Right atrium auricular region (tissue), 2 donors: Measurements from ENCODE around the gene CDC14A. TPM values are rescaled to one million over a fixed set of nuclear protein-coding genes. Genes with fewer than 3 reads are reported as not detected.

ENCODE experiments used
- DNase-seq: peaks from one replicate; pipeline ENCODE4 v3.0.0-alpha.2; 2019; ENCODE audit warnings: low spot score
- H3K27ac ChIP-seq, 2 donors: fragments of 200-600 bp; sonication (generic); 1 replicate in 1 of 2; 2 replicates in 1 of 2; pipeline ENCODE4 v1.5.1; 2016 to 2019
- H3K27me3 ChIP-seq, 2 donors: fragments of 200-600 bp; sonication (generic); one replicate each; pipeline versions ENCODE4 v1.5.1 to v1.6.0; 2017 to 2019
- H3K36me3 ChIP-seq: fragments of 200-600 bp; sonication (generic); one replicate; pipeline ENCODE4 v1.5.1; 2016
- H3K4me1 ChIP-seq, 2 donors: fragments of 200-600 bp; sonication (generic); one replicate each; pipeline versions ENCODE4 v1.5.1 to v1.6.0; 2017 to 2019
- H3K4me3 ChIP-seq, 2 donors: fragments of 200-600 bp; sonication (generic); 1 replicate in 1 of 2; 2 replicates in 1 of 2; pipeline ENCODE4 v1.5.1; 2017 to 2019; ENCODE audit warnings: mild to moderate bottlenecking in 1 of 2, moderate library complexity in 1 of 2
- H3K9me3 ChIP-seq, 2 donors: fragments of 200-600 bp; sonication (generic); one replicate each; pipeline ENCODE4 v1.5.1; 2019
- total RNA-seq, 2 donors: library from RNA; depleted of rRNA; stranded (reverse); fragments of >200 nt; gene quantifications; one replicate each; pipeline ENCODE4 v1.1.0, GENCODE V29; 2016
- TF ChIP-seq, protein P1 (sequence below), 2 donors: fragments of 200-600 bp; sonication (generic); IDR thresholded peaks; one replicate each; pipeline ENCODE4 v1.5.1; 2019; ENCODE audit warnings: antibody characterized with exemption in 2 of 2

CDC14A gene
- total RNA-seq, 2 donors from 2014 or later: 5.3 to 5.5 TPM

DNA sequence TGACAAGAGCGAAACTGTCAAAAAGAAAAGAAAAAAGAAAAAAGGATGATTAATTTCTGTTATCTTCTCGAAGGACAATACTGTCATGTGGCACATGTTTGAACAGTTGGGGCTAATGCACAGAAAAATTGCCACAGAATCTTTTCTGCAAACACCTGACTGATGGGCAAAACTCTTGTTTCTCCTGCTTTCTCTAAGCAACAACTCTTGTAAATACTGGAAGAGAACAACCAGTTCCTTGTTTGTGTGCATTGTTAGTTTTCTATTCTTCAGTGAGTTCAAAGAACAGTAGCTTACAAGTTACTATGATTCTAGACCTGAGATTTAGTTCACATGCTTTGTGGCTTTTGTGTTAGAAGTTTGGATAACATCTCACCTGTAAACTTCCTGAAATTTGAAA is 60.7 kb downstream of the CDC14A start:
- no peaks in the 10 kb centered on the region for H3K27me3 ChIP-seq
- TF ChIP-seq, protein P1, sequence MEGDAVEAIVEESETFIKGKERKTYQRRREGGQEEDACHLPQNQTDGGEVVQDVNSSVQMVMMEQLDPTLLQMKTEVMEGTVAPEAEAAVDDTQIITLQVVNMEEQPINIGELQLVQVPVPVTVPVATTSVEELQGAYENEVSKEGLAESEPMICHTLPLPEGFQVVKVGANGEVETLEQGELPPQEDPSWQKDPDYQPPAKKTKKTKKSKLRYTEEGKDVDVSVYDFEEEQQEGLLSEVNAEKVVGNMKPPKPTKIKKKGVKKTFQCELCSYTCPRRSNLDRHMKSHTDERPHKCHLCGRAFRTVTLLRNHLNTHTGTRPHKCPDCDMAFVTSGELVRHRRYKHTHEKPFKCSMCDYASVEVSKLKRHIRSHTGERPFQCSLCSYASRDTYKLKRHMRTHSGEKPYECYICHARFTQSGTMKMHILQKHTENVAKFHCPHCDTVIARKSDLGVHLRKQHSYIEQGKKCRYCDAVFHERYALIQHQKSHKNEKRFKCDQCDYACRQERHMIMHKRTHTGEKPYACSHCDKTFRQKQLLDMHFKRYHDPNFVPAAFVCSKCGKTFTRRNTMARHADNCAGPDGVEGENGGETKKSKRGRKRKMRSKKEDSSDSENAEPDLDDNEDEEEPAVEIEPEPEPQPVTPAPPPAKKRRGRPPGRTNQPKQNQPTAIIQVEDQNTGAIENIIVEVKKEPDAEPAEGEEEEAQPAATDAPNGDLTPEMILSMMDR (IDR thresholded peaks at IDR 0.05): no peak
- H3K27ac ChIP-seq: no peak overlapping the region
- no peak for DNase-seq
- no peak overlapping the region for H3K4me3 ChIP-seq
- no peaks in the 10 kb centered on the region for H3K36me3 ChIP-seq
- H3K4me1 ChIP-seq: peaks cover 0 to 6% of the 10 kb centered on the region in 2 donors
- H3K9me3 ChIP-seq: no peaks in the 10 kb centered on the region

DNA sequence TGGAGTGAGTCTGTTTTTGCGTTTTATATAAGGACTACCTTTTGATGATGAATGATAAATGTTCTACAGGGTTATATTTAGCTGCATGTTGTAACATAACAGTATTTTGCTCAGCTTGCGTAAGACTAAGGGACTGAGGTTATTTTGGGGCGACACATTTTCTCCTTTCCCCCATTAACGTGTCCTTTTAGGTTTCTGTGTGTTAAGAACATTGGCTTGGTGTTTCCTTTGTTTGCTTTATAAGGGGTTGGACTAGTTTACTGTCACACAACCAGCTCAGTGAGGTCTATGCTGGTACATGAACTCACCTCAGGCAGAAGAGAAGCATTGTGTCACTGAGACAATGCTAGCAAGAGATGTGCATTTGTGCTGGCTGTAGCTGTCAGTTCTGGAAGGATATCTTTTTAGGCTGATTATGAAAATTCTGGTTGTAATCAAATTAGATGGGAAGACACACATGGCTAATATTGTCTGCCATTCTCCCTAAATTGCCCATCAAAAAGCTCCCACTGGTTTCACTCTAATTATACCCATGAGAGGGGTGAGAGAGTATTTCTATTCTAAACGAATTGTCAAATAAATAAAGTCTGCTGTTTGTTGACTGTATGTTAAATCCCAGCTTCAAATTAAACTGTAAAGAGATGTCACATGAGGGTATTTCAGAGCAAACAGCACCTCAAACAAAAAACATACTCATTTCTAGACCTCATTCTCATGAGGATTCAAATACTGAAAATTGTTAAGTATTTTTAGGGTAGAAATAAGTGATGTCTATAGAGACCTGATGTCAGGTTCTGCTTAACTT is 62.6 kb downstream of the CDC14A start:
- no peak overlapping the region for H3K27ac ChIP-seq
- H3K27me3 ChIP-seq: no peaks in the 10 kb centered on the region
- DNase-seq: no peak
- H3K4me3 ChIP-seq: no peak overlapping the region
- no peaks in the 10 kb centered on the region for H3K9me3 ChIP-seq
- peaks cover 0 to 6% of the 10 kb centered on the region in 2 donors for H3K4me1 ChIP-seq
- H3K36me3 ChIP-seq: no peaks in the 10 kb centered on the region
- TF ChIP-seq, protein P1 (IDR thresholded peaks at IDR 0.05): no peak

DNA sequence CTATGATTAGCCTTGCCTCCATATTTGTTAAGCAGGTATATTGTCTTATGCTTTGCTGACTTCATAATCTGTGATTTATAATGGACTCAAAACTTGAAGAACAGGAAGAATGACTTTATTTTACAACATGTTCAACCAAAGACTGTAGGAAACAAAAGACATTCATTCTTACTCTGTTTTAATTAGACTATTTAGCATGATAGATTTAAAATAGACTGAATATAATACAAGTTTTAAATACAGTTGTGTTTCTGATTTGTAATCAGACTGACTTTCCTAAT is 63.1 kb downstream of the CDC14A start:
- TF ChIP-seq, protein P1 (IDR thresholded peaks at IDR 0.05): no peak
- no peaks in the 10 kb centered on the region for H3K27me3 ChIP-seq
- H3K36me3 ChIP-seq: no peaks in the 10 kb centered on the region
- no peak overlapping the region for H3K4me3 ChIP-seq
- no peak overlapping the region for H3K27ac ChIP-seq
- no peak for DNase-seq
- H3K9me3 ChIP-seq: no peaks in the 10 kb centered on the region
- H3K4me1 ChIP-seq: peaks cover 0 to 6% of the 10 kb centered on the region in 2 donors

DNA sequence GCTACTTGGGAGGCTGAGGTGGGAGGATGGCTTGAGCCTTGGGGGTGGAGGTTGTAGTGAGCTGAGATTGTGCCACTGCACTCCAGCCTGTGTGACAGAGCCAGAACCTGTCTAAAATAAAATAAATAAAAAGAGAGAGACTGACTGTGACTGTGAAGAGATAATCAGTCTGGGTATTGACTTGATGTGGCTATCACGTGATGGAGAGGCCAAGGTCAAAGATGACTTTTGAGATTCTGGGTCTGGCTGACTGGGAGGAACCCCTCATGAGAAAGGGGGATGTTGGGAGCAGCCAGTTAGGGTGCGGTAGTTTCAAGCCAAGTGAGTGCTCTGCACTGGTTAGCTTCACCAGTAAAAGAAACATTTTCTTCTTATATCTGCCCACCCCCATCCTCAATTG is 66.8 kb downstream of the CDC14A start:
- H3K27me3 ChIP-seq: no peaks in the 10 kb centered on the region

DNA sequence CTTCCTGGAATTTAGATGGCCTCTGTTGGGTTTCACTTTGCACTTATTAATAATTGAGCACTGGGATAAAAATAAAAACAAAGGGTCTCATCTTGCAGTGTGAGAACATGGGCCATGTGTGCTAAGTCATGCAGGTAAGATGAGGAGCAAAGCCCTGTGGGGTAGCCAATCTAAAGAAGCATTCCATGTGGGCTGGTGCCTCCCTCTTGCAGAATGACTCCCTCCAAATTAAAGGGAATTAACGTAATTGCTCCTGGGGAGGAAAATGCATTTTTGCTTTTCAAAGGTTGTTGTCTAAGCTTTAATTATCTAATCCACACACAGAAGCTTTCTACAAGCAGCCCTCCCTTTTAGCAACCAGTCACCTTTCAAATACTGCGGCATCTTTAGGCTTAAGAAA is 69.8 kb downstream of the CDC14A start:
- H3K27me3 ChIP-seq: no peaks in the 10 kb centered on the region
- H3K4me1 ChIP-seq: no peaks in the 10 kb centered on the region
- H3K9me3 ChIP-seq: no peaks in the 10 kb centered on the region
- no peak overlapping the region for H3K4me3 ChIP-seq
- H3K36me3 ChIP-seq: peaks cover 10% of the 10 kb centered on the region
- TF ChIP-seq, protein P1 (IDR thresholded peaks at IDR 0.05): no peak
- no peak for DNase-seq
- H3K27ac ChIP-seq: no peak overlapping the region

More for the DNA sequence above, 66.8 kb downstream of the CDC14A start:
- TF ChIP-seq, protein P1 (IDR thresholded peaks at IDR 0.05): no peak
- no peak overlapping the region for H3K4me3 ChIP-seq
- H3K27ac ChIP-seq: no peak overlapping the region
- H3K9me3 ChIP-seq: no peaks in the 10 kb centered on the region
- DNase-seq: no peak
- no peaks in the 10 kb centered on the region for H3K36me3 ChIP-seq
- H3K4me1 ChIP-seq: peaks cover 0 to 6% of the 10 kb centered on the region in 2 donors

DNA sequence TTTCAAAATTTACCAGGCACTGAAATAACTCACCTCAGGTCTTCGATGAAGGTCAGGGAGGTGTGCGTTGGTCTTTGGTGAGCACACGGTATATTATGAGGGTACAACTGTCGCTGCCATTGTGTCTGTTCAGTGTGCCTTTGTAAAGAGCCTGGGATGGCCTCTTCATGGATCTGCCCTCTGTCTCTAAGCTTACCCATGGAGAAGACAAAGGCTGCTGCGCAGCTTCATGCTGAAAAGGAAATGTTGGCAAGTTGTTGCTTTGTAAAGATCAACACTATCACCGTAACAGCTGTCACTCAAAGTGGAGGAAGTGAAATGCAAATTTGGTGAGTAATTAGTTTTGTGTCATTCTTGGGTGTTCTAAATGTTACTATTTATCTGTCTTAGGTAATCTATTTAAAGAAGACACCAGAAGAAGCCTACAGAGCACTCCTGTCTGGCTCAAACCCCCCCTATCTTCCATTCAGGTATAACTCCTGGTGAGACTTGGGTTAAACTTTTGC is 71.6 kb downstream of the CDC14A start:
- Histone ChIP-seq H3K27me3 (no peaks in the 10 kb centered on the region), H3K9me3 (no peaks in the 10 kb centered on the region), H3K36me3 (peaks cover 10% of the 10 kb centered on the region), H3K4me3 (no peak overlapping the region), H3K27ac (no peak overlapping the region), H3K4me1 (no peaks in the 10 kb centered on the region)
- no peak for DNase-seq
- TF ChIP-seq, protein P1 (IDR thresholded peaks at IDR 0.05): no peak
